HepG2 (cell line): ENCODE results near the gene HADH. TPM values are rescaled to one million over a fixed set of nuclear protein-coding genes. Genes with fewer than 3 reads are reported as not detected.
A peak's percentile ranks its signal among the peaks of the same experiment; 100 is the strongest.

ENCODE experiments used
- CHD4 ChIP-seq: fragments of 200-600 bp; sonication (generic); IDR thresholded peaks from 2 replicates; pipeline ENCODE4 v1.7.0; 2017; ENCODE audit warnings: mild to moderate bottlenecking, low read length, borderline replicate concordance
- HNF1A ChIP-seq, 2 experiments: sonication (generic) in 1 of 2; formaldehyde crosslinking in 1 of 2; IDR thresholded peaks; 2 replicates each; pipeline versions ENCODE4 v1.4.0 to v1.6.1; 2016 to 2020; ENCODE audit warnings: borderline replicate concordance in 1 of 2, low read depth in 1 of 2, mild to moderate bottlenecking in 1 of 2, missing genetic modification reagents in 1 of 2
- HNRNPK ChIP-seq: fragments of 200-400 bp; formaldehyde crosslinking; IDR thresholded peaks from 2 replicates; pipeline ENCODE4 v1.6.1; 2018; ENCODE audit warnings: low read length, low read depth, moderate library complexity, mild to moderate bottlenecking; ENCODE audit not compliant: poor library complexity, severe bottlenecking
- RAD51 ChIP-seq: fragments of 450-650 bp; IDR thresholded peaks from 2 replicates; pipeline ENCODE4 v1.6.1; 2016; ENCODE audit warnings: borderline replicate concordance
- ZBTB25 ChIP-seq: IDR thresholded peaks from 2 replicates; pipeline ENCODE4 v1.6.1; 2018; ENCODE audit warnings: missing genetic modification reagents
- ZBTB46 ChIP-seq: sonication (generic); formaldehyde crosslinking; IDR thresholded peaks from 2 replicates; pipeline ENCODE4 v1.4.0; 2020; ENCODE audit warnings: mild to moderate bottlenecking, missing genetic modification reagents, borderline replicate concordance
- ZNF577 ChIP-seq: sonication (generic); formaldehyde crosslinking; IDR thresholded peaks from 2 replicates; pipeline ENCODE4 v1.4.0; 2020; ENCODE audit warnings: mild to moderate bottlenecking, low read depth, missing genetic modification reagents, borderline replicate concordance
- ZSCAN22 ChIP-seq: sonication (generic); formaldehyde crosslinking; IDR thresholded peaks from 2 replicates; pipeline ENCODE4 v1.4.0; 2020; ENCODE audit warnings: mild to moderate bottlenecking, missing genetic modification reagents
- ZSCAN9 ChIP-seq: IDR thresholded peaks from 2 replicates; pipeline ENCODE4 v1.6.1; 2016; ENCODE audit warnings: borderline replicate concordance
- polyA plus RNA-seq, 8 experiments: library from polyadenylated mRNA; depleted of rRNA in 3 of 8; stranded (reverse) in 7 of 8; unstranded in 1 of 8; fragments of >200 nt; fragmentation: Illumina TruSeq in 4 of 8; extraction: Trizol in 4 of 8; gene quantifications; 2 replicates each; pipeline versions ENCODE4 v1.2.1 to v1.2.3, GENCODE V29; 2011 to 2016; ENCODE audit warnings: low read depth in 4 of 8, missing spikeins in 1 of 8, mixed read lengths in 1 of 8; ENCODE audit not compliant: insufficient read depth in 1 of 8
- total RNA-seq, 5 experiments: library from RNA; depleted of rRNA; stranded (reverse); fragments of >200 nt; fragmentation: Illumina TruSeq; extraction: Trizol; gene quantifications; 2 replicates each; pipeline ENCODE4 v1.2.3, GENCODE V29; 2016; ENCODE audit warnings: low read depth in 1 of 5
- TF ChIP-seq, protein P1 (sequence below): sonication (generic); formaldehyde crosslinking; IDR thresholded peaks from 2 replicates; pipeline ENCODE4 v1.4.0; 2020; ENCODE audit warnings: missing genetic modification reagents
- TF ChIP-seq, protein P2 (sequence below): sonication (generic); formaldehyde crosslinking; conservative IDR thresholded peaks from 2 replicates; pipeline ENCODE4 v1.8.0; 2022; ENCODE audit warnings: mild to moderate bottlenecking, moderate library complexity, missing genetic modification reagents

Gene HADH
- total and polyA plus RNA-seq, 2 of the 13 experiments (the other 11 are each of a cell fraction or from before 2014, with no cell fraction given) = 29.6 to 33.9 TPM

- TF ChIP-seq HNRNPK = peak; percentile 33
- TF ChIP-seq, protein P1, sequence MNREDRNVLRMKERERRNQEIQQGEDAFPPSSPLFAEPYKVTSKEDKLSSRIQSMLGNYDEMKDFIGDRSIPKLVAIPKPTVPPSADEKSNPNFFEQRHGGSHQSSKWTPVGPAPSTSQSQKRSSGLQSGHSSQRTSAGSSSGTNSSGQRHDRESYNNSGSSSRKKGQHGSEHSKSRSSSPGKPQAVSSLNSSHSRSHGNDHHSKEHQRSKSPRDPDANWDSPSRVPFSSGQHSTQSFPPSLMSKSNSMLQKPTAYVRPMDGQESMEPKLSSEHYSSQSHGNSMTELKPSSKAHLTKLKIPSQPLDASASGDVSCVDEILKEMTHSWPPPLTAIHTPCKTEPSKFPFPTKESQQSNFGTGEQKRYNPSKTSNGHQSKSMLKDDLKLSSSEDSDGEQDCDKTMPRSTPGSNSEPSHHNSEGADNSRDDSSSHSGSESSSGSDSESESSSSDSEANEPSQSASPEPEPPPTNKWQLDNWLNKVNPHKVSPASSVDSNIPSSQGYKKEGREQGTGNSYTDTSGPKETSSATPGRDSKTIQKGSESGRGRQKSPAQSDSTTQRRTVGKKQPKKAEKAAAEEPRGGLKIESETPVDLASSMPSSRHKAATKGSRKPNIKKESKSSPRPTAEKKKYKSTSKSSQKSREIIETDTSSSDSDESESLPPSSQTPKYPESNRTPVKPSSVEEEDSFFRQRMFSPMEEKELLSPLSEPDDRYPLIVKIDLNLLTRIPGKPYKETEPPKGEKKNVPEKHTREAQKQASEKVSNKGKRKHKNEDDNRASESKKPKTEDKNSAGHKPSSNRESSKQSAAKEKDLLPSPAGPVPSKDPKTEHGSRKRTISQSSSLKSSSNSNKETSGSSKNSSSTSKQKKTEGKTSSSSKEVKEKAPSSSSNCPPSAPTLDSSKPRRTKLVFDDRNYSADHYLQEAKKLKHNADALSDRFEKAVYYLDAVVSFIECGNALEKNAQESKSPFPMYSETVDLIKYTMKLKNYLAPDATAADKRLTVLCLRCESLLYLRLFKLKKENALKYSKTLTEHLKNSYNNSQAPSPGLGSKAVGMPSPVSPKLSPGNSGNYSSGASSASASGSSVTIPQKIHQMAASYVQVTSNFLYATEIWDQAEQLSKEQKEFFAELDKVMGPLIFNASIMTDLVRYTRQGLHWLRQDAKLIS = no peak
- no peak for TF ChIP-seq ZNF577 (CRISPR knock-in tag)
- no peak for TF ChIP-seq HNF1A (IDR thresholded peaks at IDR 0.05; ENCODE audit: low read depth)
- TF ChIP-seq HNF1A (CRISPR knock-in tag; IDR thresholded peaks at IDR 0.05; ENCODE audit: borderline replicate concordance) = no peak; the same call in 1 of the 2 replicates
- no peak for TF ChIP-seq ZSCAN9 (CRISPR knock-in tag)
- no peak for TF ChIP-seq ZBTB25 (CRISPR knock-in tag)
- no peak for TF ChIP-seq ZBTB46 (CRISPR knock-in tag)
- no peak for TF ChIP-seq CHD4
- TF ChIP-seq RAD51 = no peak
- TF ChIP-seq ZSCAN22 (CRISPR knock-in tag) = no peak
- TF ChIP-seq, protein P2, sequence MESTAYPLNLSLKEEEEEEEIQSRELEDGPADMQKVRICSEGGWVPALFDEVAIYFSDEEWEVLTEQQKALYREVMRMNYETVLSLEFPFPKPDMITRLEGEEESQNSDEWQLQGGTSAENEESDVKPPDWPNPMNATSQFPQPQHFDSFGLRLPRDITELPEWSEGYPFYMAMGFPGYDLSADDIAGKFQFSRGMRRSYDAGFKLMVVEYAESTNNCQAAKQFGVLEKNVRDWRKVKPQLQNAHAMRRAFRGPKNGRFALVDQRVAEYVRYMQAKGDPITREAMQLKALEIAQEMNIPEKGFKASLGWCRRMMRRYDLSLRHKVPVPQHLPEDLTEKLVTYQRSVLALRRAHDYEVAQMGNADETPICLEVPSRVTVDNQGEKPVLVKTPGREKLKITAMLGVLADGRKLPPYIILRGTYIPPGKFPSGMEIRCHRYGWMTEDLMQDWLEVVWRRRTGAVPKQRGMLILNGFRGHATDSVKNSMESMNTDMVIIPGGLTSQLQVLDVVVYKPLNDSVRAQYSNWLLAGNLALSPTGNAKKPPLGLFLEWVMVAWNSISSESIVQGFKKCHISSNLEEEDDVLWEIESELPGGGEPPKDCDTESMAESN (CRISPR knock-in tag) = peak; percentile 94
Measured at GRCh38 chr4:107989537-107990386, at the start of gene HADH (continued).
